SK-N-SH treated with all-trans-retinoic acid at 6 μM for 48 hours (cell line): ENCODE data around the gene AMH.

Experiments
- ATAC-seq: fragments of 200-7000 bp; cut with Tn5 transposase; 3 replicates; pipeline ENCODE4 v1.9.1; 2020; ENCODE audit warnings: mild to moderate bottlenecking, moderate library complexity
- ARNTL ChIP-seq: fragments of 450-650 bp; formaldehyde crosslinking; IDR thresholded peaks from 2 replicates; pipeline ENCODE4 v1.5.0; 2020; ENCODE audit warnings: low read depth, mild to moderate bottlenecking, moderate library complexity, borderline replicate concordance
- BACH2 ChIP-seq: fragments of 250-450 bp; sonication (Bioruptor Pico); IDR thresholded peaks from 2 replicates; pipeline ENCODE4 v1.9.0; 2021; ENCODE audit warnings: mild to moderate bottlenecking, borderline replicate concordance
- ESRRG ChIP-seq: fragments of 250-450 bp; sonication (Bioruptor Pico); IDR thresholded peaks from 2 replicates; pipeline ENCODE4 v1.6.1; 2021; ENCODE audit warnings: mild to moderate bottlenecking
- GLIS3 ChIP-seq: fragments of 250-450 bp; sonication (Bioruptor Pico); IDR thresholded peaks from 2 replicates; pipeline ENCODE4 v1.5.0; 2020; ENCODE audit warnings: mild to moderate bottlenecking, moderate library complexity
- ISL1 ChIP-seq: fragments of 250-450 bp; sonication (Bioruptor Pico); IDR thresholded peaks from 2 replicates; pipeline ENCODE4 v2.1.2; 2022; ENCODE audit warnings: mild to moderate bottlenecking, moderate library complexity
- OSR1 ChIP-seq: fragments of 250-450 bp; sonication (Bioruptor Pico); IDR thresholded peaks from 2 replicates; pipeline ENCODE4 v1.8.0; 2022; ENCODE audit warnings: moderate library complexity, mild to moderate bottlenecking, inconsistent platforms
- PPARA ChIP-seq: fragments of 250-450 bp; sonication (Bioruptor Pico); IDR thresholded peaks from 2 replicates; pipeline ENCODE4 v1.5.0; 2020; ENCODE audit warnings: mild to moderate bottlenecking, borderline replicate concordance
- RARB ChIP-seq: fragments of 250-450 bp; sonication (Bioruptor Pico); IDR thresholded peaks from 2 replicates; pipeline ENCODE4 v1.8.0; 2021; ENCODE audit warnings: mild to moderate bottlenecking, moderate library complexity
- SNAI2 ChIP-seq: fragments of 250-450 bp; sonication (Bioruptor Pico); IDR thresholded peaks from 2 replicates; pipeline ENCODE4 v1.5.0; 2020; ENCODE audit warnings: mild to moderate bottlenecking, moderate library complexity
- TCF4 ChIP-seq: fragments of 250-450 bp; sonication (Bioruptor Pico); IDR thresholded peaks from 2 replicates; pipeline ENCODE4 v1.8.0; 2021; ENCODE audit warnings: mild to moderate bottlenecking, moderate library complexity, borderline replicate concordance
- TOX ChIP-seq: fragments of 250-450 bp; sonication (Bioruptor Pico); IDR thresholded peaks from 2 replicates; pipeline ENCODE4 v1.8.0; 2021; ENCODE audit warnings: mild to moderate bottlenecking, moderate library complexity, borderline replicate concordance
- ZC3H10 ChIP-seq: fragments of 250-450 bp; sonication (Bioruptor Pico); IDR thresholded peaks from 2 replicates; pipeline ENCODE4 v1.5.1; 2021; ENCODE audit warnings: mild to moderate bottlenecking, moderate library complexity
- ZFP3 ChIP-seq: fragments of 250-450 bp; sonication (Bioruptor Pico); IDR thresholded peaks from 2 replicates; pipeline ENCODE4 v1.5.0; 2020; ENCODE audit warnings: mild to moderate bottlenecking, moderate library complexity
- ZFP30 ChIP-seq: fragments of 450-650 bp; formaldehyde crosslinking; IDR thresholded peaks from 2 replicates; pipeline ENCODE4 v1.5.0; 2022; ENCODE audit warnings: mild to moderate bottlenecking, moderate library complexity
- ZNF565 ChIP-seq: fragments of 450-650 bp; formaldehyde crosslinking; conservative IDR thresholded peaks from 2 replicates; pipeline ENCODE4 v1.5.0; 2020; ENCODE audit warnings: low read depth, mild to moderate bottlenecking, moderate library complexity
- ZNF70 ChIP-seq: fragments of 450-650 bp; formaldehyde crosslinking; IDR thresholded peaks from 2 replicates; pipeline ENCODE4 v1.5.0; 2020; ENCODE audit warnings: mild to moderate bottlenecking, moderate library complexity
- TF ChIP-seq, protein P1 (sequence below): fragments of 250-450 bp; sonication (Bioruptor Pico); IDR thresholded peaks from 2 replicates; pipeline ENCODE4 v1.5.1; 2021; ENCODE audit warnings: mild to moderate bottlenecking, moderate library complexity
- TF ChIP-seq, protein P2 (sequence below): fragments of 250-450 bp; sonication (Bioruptor Pico); IDR thresholded peaks from 2 replicates; pipeline ENCODE4 v1.5.1; 2020; ENCODE audit warnings: low read depth, mild to moderate bottlenecking, moderate library complexity
- TF ChIP-seq, protein P3 (sequence below): fragments of 250-450 bp; sonication (Bioruptor Pico); IDR thresholded peaks from 2 replicates; pipeline ENCODE4 v1.8.0; 2021; ENCODE audit warnings: low read depth, mild to moderate bottlenecking, moderate library complexity, borderline replicate concordance
- TF ChIP-seq, protein P4 (sequence below): fragments of 250-450 bp; sonication (Bioruptor Pico); IDR thresholded peaks from 2 replicates; pipeline ENCODE4 v1.5.0; 2020; ENCODE audit warnings: mild to moderate bottlenecking, moderate library complexity
- TF ChIP-seq, protein P5 (sequence below): fragments of 250-450 bp; sonication (Bioruptor Pico); IDR thresholded peaks from 2 replicates; pipeline ENCODE4 v1.8.0; 2020; ENCODE audit warnings: mild to moderate bottlenecking, moderate library complexity, borderline replicate concordance

The AMH gene

DNA sequence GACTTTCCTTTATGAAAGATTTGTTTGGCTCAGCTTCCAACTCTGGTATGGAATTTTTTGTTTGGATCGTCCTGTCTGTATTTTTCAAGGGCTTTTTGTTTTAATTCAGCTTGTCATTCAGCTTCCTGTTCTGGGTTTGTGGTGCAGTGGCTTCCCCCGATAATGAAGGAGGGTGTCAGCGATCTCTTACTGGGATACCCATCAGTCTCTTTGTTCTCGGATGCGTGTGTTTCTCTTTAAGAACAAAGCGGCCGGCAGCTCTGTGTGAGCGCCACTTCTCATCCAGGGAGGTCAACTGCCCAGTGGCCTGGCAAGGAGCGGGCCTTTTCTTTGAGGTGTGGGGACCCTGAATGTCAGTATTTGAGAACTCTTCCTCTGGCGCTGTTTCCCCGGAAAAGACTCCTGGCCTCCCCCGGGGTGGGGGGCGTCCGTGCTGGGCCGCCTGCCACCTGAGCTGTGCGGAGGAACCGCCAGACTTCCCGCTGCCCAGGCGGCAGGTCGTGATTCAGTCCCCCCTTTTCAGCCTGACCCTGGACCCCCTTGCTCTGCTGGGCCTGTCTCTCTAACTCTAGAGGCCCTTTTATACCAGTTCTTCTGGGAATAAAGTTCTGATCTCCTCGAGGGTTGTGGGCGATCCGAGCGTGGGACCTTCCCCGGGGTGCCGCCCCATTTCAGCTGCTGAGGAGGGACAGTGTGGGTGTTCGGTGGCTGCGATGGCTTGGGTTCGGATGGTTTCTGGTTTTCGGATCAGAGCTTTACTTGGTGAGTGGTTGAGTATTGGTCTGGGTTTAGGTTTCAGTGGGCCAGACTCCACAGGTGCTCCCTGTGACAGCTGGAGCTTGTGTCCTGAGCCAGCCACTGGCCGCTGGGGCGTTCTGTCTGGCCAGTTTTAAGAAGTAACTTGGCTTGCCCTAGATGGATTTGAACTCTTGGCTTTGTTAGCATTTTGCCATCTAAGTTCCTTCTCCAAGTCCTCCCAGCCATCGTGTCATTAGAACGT, 9.1 kb upstream of the AMH start:
- no peak for TF ChIP-seq ZNF70
- TF ChIP-seq, protein P1, sequence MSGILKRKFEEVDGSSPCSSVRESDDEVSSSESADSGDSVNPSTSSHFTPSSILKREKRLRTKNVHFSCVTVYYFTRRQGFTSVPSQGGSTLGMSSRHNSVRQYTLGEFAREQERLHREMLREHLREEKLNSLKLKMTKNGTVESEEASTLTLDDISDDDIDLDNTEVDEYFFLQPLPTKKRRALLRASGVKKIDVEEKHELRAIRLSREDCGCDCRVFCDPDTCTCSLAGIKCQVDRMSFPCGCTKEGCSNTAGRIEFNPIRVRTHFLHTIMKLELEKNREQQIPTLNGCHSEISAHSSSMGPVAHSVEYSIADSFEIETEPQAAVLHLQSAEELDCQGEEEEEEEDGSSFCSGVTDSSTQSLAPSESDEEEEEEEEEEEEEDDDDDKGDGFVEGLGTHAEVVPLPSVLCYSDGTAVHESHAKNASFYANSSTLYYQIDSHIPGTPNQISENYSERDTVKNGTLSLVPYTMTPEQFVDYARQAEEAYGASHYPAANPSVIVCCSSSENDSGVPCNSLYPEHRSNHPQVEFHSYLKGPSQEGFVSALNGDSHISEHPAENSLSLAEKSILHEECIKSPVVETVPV, result no peak
- TF ChIP-seq, protein P2, sequence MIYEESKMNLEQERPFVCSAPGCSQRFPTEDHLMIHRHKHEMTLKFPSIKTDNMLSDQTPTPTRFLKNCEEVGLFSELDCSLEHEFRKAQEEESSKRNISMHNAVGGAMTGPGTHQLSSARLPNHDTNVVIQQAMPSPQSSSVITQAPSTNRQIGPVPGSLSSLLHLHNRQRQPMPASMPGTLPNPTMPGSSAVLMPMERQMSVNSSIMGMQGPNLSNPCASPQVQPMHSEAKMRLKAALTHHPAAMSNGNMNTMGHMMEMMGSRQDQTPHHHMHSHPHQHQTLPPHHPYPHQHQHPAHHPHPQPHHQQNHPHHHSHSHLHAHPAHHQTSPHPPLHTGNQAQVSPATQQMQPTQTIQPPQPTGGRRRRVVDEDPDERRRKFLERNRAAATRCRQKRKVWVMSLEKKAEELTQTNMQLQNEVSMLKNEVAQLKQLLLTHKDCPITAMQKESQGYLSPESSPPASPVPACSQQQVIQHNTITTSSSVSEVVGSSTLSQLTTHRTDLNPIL, result no peak
- TF ChIP-seq, protein P3, sequence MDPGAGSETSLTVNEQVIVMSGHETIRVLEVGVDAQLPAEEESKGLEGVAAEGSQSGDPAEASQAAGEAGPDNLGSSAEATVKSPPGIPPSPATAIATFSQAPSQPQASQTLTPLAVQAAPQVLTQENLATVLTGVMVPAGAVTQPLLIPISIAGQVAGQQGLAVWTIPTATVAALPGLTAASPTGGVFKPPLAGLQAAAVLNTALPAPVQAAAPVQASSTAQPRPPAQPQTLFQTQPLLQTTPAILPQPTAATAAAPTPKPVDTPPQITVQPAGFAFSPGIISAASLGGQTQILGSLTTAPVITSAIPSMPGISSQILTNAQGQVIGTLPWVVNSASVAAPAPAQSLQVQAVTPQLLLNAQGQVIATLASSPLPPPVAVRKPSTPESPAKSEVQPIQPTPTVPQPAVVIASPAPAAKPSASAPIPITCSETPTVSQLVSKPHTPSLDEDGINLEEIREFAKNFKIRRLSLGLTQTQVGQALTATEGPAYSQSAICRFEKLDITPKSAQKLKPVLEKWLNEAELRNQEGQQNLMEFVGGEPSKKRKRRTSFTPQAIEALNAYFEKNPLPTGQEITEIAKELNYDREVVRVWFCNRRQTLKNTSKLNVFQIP, result no peak
- no peak for TF ChIP-seq ESRRG (CRISPR knock-in tag)
- no peak for TF ChIP-seq ISL1 (CRISPR knock-in tag)
- no peak for TF ChIP-seq ZNF565
- TF ChIP-seq RARB (CRISPR knock-in tag), result no peak
- no peak for TF ChIP-seq TCF4 (CRISPR knock-in tag)
- no peak for TF ChIP-seq OSR1 (CRISPR knock-in tag)
- no peak for TF ChIP-seq ZFP3 (CRISPR knock-in tag)
- no peak for TF ChIP-seq ZFP30
- TF ChIP-seq, protein P4, sequence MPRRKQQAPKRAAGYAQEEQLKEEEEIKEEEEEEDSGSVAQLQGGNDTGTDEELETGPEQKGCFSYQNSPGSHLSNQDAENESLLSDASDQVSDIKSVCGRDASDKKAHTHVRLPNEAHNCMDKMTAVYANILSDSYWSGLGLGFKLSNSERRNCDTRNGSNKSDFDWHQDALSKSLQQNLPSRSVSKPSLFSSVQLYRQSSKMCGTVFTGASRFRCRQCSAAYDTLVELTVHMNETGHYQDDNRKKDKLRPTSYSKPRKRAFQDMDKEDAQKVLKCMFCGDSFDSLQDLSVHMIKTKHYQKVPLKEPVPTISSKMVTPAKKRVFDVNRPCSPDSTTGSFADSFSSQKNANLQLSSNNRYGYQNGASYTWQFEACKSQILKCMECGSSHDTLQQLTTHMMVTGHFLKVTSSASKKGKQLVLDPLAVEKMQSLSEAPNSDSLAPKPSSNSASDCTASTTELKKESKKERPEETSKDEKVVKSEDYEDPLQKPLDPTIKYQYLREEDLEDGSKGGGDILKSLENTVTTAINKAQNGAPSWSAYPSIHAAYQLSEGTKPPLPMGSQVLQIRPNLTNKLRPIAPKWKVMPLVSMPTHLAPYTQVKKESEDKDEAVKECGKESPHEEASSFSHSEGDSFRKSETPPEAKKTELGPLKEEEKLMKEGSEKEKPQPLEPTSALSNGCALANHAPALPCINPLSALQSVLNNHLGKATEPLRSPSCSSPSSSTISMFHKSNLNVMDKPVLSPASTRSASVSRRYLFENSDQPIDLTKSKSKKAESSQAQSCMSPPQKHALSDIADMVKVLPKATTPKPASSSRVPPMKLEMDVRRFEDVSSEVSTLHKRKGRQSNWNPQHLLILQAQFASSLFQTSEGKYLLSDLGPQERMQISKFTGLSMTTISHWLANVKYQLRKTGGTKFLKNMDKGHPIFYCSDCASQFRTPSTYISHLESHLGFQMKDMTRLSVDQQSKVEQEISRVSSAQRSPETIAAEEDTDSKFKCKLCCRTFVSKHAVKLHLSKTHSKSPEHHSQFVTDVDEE (CRISPR knock-in tag), result no peak
- no peak for TF ChIP-seq GLIS3 (CRISPR knock-in tag)
- no peak for TF ChIP-seq SNAI2 (CRISPR knock-in tag)
- TF ChIP-seq ZC3H10 (CRISPR knock-in tag), result no peak
- TF ChIP-seq BACH2 (CRISPR knock-in tag), result no peak
- no peak for TF ChIP-seq ARNTL (CRISPR knock-in tag)
- no peak for TF ChIP-seq PPARA (CRISPR knock-in tag)
- TF ChIP-seq, protein P5, sequence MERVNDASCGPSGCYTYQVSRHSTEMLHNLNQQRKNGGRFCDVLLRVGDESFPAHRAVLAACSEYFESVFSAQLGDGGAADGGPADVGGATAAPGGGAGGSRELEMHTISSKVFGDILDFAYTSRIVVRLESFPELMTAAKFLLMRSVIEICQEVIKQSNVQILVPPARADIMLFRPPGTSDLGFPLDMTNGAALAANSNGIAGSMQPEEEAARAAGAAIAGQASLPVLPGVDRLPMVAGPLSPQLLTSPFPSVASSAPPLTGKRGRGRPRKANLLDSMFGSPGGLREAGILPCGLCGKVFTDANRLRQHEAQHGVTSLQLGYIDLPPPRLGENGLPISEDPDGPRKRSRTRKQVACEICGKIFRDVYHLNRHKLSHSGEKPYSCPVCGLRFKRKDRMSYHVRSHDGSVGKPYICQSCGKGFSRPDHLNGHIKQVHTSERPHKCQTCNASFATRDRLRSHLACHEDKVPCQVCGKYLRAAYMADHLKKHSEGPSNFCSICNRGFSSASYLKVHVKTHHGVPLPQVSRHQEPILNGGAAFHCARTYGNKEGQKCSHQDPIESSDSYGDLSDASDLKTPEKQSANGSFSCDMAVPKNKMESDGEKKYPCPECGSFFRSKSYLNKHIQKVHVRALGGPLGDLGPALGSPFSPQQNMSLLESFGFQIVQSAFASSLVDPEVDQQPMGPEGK, result no peak
- ATAC-seq, result peak; percentile 15

DNA sequence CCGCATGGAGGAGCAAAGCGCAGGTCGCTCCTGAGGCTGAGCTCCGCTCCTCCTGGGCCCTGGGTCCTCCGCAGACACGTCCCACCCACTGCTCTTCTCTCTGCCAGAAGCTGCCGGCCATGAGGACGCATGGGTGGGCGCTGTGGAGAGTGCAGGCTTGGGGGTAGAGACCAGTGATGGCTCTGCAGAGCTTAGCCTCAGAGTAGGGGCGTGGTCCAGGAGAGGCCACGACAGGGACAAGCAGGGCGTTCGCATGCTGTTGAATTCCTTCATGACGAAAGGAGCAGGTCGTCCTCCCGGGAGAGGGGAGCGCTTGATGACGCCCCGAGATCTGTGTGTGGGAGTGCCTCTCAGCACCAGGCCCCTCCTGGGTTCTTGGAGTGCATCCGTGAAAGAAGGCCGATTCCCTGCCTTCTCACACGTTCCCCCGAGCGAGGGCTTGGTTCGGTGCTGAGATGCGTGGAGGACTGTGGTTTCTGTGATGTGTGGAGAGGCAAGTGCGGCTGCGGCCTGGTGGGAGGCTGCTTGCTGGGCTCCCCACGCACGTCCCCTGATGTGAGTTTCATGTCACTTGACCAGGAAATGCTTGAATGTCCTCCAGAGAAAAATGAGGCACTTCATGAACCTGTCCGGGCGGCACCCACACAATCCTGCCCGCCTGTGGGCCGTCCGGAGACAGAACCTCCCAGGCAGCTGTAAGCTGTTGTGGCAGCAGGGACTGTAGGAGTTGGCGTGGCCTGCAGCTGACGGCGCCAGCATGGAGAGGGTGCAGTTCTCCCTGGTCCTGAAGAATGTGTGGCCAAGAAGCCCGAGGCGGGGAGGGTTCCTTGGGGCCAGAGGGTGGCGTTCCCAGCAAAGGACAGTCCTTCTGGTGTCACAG, 8.0 kb upstream of the AMH start:
- ATAC-seq, result no peak
- TF ChIP-seq RARB (CRISPR knock-in tag), result no peak
- TF ChIP-seq ISL1 (CRISPR knock-in tag), result no peak
- TF ChIP-seq OSR1 (CRISPR knock-in tag), result no peak
- TF ChIP-seq ARNTL (CRISPR knock-in tag), result no peak
- TF ChIP-seq, protein P1, result no peak
- TF ChIP-seq ZC3H10 (CRISPR knock-in tag), result no peak
- TF ChIP-seq PPARA (CRISPR knock-in tag), result no peak
- TF ChIP-seq BACH2 (CRISPR knock-in tag), result no peak
- TF ChIP-seq ZFP30, result no peak
- no peak for TF ChIP-seq TOX (CRISPR knock-in tag)
- TF ChIP-seq, protein P2, result no peak
- TF ChIP-seq, protein P4 (CRISPR knock-in tag), result no peak
- no peak for TF ChIP-seq ESRRG (CRISPR knock-in tag)
